Neural progenitor cell (in vitro differentiated cells): Measurements from ENCODE around the gene DACH1. TPM values are rescaled to one million over a fixed set of nuclear protein-coding genes. Genes with fewer than 3 reads are reported as not detected.

Source experiments
- DNase-seq: peaks from one replicate; pipeline ENCODE4 v3.0.0-alpha.2; 2016; ENCODE audit warnings: low spot score
- H2AFZ ChIP-seq: fragments of 200-600 bp; sonication (generic); replicated peaks from 2 replicates; pipeline ENCODE4 v1.6.1; 2016; ENCODE audit warnings: antibody characterized with exemption
- H3F3A ChIP-seq: fragments of 200-600 bp; sonication (generic); 2 replicates; pipeline ENCODE4 v1.6.1; 2016; ENCODE audit warnings: antibody characterized with exemption, low read depth
- H3K27ac ChIP-seq: fragments of 200-600 bp; sonication (generic); 2 replicates; pipeline ENCODE4 v1.5.1; 2016; ENCODE audit warnings: mild to moderate bottlenecking
- H3K27me3 ChIP-seq: fragments of 200-600 bp; sonication (generic); 2 replicates; pipeline ENCODE4 v1.6.1; 2016; ENCODE audit warnings: mild to moderate bottlenecking, moderate library complexity
- H3K36me3 ChIP-seq: fragments of 200-600 bp; sonication (generic); 2 replicates; pipeline ENCODE4 v1.5.1; 2016
- H3K4me1 ChIP-seq: fragments of 200-600 bp; sonication (generic); 2 replicates; pipeline ENCODE4 v1.6.1; 2016; ENCODE audit warnings: mixed run types
- H3K4me2 ChIP-seq: fragments of 200-600 bp; sonication (generic); 2 replicates; pipeline ENCODE4 v1.6.1; 2016
- H3K4me3 ChIP-seq: fragments of 200-600 bp; sonication (generic); 2 replicates; pipeline ENCODE4 v1.5.1; 2016
- H3K79me2 ChIP-seq: fragments of 200-600 bp; sonication (generic); 2 replicates; pipeline ENCODE4 v1.6.1; 2016; ENCODE audit warnings: low read depth
- H3K9ac ChIP-seq: fragments of 200-600 bp; sonication (generic); 2 replicates; pipeline ENCODE4 v1.6.1; 2016
- H3K9me3 ChIP-seq: fragments of 200-600 bp; sonication (generic); 2 replicates; pipeline ENCODE4 v1.5.1; 2016; ENCODE audit warnings: low read depth
- H4K20me1 ChIP-seq: fragments of 200-600 bp; sonication (generic); 2 replicates; pipeline ENCODE4 v1.6.1; 2016; ENCODE audit warnings: low read depth
- H3K27ac Mint-ChIP-seq: 3 replicates; pipeline ENCODE4 v1.8.0; 2021; ENCODE audit warnings: mixed read lengths
- H3K27me3 Mint-ChIP-seq: 2 replicates; pipeline ENCODE4 v1.8.0; 2022; ENCODE audit warnings: low read depth, mild to moderate bottlenecking, inconsistent platforms, moderate library complexity, mixed read lengths; ENCODE audit not compliant: insufficient read depth
- H3K36me3 Mint-ChIP-seq: 3 replicates; pipeline ENCODE4 v1.8.0; 2021; ENCODE audit warnings: mixed read lengths
- H3K4me1 Mint-ChIP-seq: 3 replicates; pipeline ENCODE4 v1.8.0; 2021; ENCODE audit warnings: mixed read lengths
- H3K4me3 Mint-ChIP-seq: 3 replicates; pipeline ENCODE4 v1.8.0; 2021; ENCODE audit warnings: mild to moderate bottlenecking, moderate library complexity, mixed read lengths
- H3K9me3 Mint-ChIP-seq: 3 replicates; pipeline ENCODE4 v1.8.0; 2020; ENCODE audit warnings: mixed read lengths
- EZH2 ChIP-seq: fragments of 200-600 bp; sonication (generic); IDR thresholded peaks from 2 replicates; pipeline ENCODE4 v1.6.1; 2017; ENCODE audit warnings: antibody characterized with exemption, mild to moderate bottlenecking, moderate library complexity
- EZH2phosphoT487 ChIP-seq: fragments of 200-600 bp; sonication (generic); IDR thresholded peaks from 2 replicates; pipeline ENCODE4 v1.6.1; 2017; ENCODE audit warnings: antibody characterized with exemption
- total RNA-seq: library from RNA; depleted of rRNA; stranded (reverse); fragments of >200 nt; gene quantifications from 2 replicates; pipeline ENCODE4 v1.2.3, GENCODE V29; 2015; ENCODE audit warnings: low replicate concordance
- TF ChIP-seq, protein P1 (sequence below): fragments of 200-600 bp; sonication (generic); IDR thresholded peaks from 2 replicates; pipeline ENCODE4 v1.5.1; 2017; ENCODE audit warnings: antibody characterized with exemption, mild to moderate bottlenecking

The DACH1 gene
- total RNA-seq, 1 donor from 2014 or later: 27.6 TPM

DNA sequence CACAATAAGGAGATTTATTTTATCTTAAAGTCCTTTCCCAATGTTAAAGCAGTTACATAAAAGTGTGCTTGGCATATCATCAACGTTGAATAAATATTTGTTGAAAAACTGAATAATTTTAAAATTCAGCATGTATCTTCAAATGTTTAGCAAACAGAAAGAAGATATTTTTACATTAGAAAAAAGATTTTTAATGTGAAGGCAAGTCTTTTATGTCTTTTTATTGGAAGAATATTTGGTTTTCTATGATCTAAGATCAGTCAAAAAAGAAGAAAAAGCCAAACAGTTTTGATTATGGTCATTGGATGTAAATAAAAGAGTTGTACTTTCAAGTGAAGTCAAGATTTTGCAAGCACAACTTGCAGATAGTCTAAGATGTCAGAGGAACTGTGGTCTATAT, 397.4 kb downstream of the DACH1 start:
- H3K27me3 Mint-ChIP-seq: no peaks in the 10 kb centered on the region

DNA sequence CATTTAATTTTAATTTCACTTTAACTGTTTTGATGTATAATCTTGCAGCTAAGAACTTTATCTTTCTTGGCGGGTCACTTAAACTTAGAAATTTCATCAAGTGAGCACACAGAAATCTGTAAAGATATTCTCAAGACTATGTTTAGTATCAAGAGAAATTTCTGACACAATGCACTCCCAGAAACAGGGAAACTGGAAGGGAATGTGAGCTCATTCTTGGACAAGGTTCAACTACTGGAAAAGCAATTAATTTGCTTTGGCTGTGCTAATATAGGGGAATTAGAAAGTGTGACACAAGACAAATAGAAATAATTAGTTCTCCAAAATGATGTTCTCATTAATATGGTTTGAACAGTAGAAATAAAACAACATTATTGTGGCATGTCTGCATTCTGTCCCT, 402.3 kb downstream of the DACH1 start:
- Mint-ChIP-seq H3K4me3 (no peak overlapping the region), H3K27me3 (no peaks in the 10 kb centered on the region), H3K4me1 (no peaks in the 10 kb centered on the region), H3K9me3 (no peaks in the 10 kb centered on the region), H3K27ac (no peak overlapping the region), H3K36me3 (peaks cover 9% of the 10 kb centered on the region)
- TF ChIP-seq, protein P1, sequence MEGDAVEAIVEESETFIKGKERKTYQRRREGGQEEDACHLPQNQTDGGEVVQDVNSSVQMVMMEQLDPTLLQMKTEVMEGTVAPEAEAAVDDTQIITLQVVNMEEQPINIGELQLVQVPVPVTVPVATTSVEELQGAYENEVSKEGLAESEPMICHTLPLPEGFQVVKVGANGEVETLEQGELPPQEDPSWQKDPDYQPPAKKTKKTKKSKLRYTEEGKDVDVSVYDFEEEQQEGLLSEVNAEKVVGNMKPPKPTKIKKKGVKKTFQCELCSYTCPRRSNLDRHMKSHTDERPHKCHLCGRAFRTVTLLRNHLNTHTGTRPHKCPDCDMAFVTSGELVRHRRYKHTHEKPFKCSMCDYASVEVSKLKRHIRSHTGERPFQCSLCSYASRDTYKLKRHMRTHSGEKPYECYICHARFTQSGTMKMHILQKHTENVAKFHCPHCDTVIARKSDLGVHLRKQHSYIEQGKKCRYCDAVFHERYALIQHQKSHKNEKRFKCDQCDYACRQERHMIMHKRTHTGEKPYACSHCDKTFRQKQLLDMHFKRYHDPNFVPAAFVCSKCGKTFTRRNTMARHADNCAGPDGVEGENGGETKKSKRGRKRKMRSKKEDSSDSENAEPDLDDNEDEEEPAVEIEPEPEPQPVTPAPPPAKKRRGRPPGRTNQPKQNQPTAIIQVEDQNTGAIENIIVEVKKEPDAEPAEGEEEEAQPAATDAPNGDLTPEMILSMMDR: no peak
- TF ChIP-seq EZH2 (no peak), EZH2phosphoT487 (no peak)
- DNase-seq: no peak
- no peaks in the 10 kb centered on the region for H3K27me3 ChIP-seq
- H3K79me2 ChIP-seq: no peaks in the 10 kb centered on the region
- no peak overlapping the region for H3K27ac ChIP-seq
- H3F3A ChIP-seq: no peaks in the 10 kb centered on the region
- no peak overlapping the region for H3K9ac ChIP-seq
- H3K9me3 ChIP-seq: no peaks in the 10 kb centered on the region
- no peak overlapping the region for H3K4me3 ChIP-seq
- H2AFZ ChIP-seq: no peak overlapping the region
- no peaks in the 10 kb centered on the region for H3K36me3 ChIP-seq
- no peak overlapping the region for H3K4me2 ChIP-seq
- no peaks in the 10 kb centered on the region for H4K20me1 ChIP-seq
- no peaks in the 10 kb centered on the region for H3K4me1 ChIP-seq

More for the DNA sequence above, 397.4 kb downstream of the DACH1 start:
- no peaks in the 10 kb centered on the region for H3F3A ChIP-seq
- no peak overlapping the region for H3K9ac ChIP-seq
- H2AFZ ChIP-seq: no peak overlapping the region
- no peaks in the 10 kb centered on the region for H3K4me1 ChIP-seq
- H3K27ac ChIP-seq: no peak overlapping the region
- Mint-ChIP-seq H3K9me3 (no peaks in the 10 kb centered on the region), H3K4me3 (no peak overlapping the region), H3K4me1 (no peaks in the 10 kb centered on the region), H3K36me3 (peaks cover 26% of the 10 kb centered on the region), H3K27ac (no peak overlapping the region)
- H3K79me2 ChIP-seq: no peaks in the 10 kb centered on the region
- DNase-seq: no peak
- TF ChIP-seq, protein P1: no peak
- no peaks in the 10 kb centered on the region for H3K36me3 ChIP-seq
- no peaks in the 10 kb centered on the region for H4K20me1 ChIP-seq
- no peak overlapping the region for H3K4me2 ChIP-seq
- H3K27me3 ChIP-seq: no peaks in the 10 kb centered on the region
- H3K4me3 ChIP-seq: no peak overlapping the region
- no peaks in the 10 kb centered on the region for H3K9me3 ChIP-seq

DNA sequence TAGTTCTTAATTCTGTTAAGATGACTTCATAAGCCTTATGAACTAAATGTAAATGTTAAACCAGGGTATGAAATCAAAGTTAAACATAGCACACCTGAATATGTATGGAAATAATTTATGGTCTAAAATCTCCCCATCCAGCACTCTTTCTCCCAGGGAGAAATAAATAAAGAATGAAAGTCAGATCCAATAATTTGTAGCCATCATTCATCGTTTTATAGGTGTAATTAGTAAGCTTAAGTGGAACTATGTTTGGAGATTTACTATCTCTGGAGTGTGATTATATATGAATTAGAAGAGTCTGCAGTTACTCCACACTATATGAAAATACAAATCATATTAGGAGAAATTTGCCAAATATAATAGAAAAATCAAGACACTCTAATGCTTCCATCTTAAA, 405.1 kb downstream of the DACH1 start:
- Mint-ChIP-seq H3K36me3 (peaks cover 9% of the 10 kb centered on the region), H3K9me3 (no peaks in the 10 kb centered on the region), H3K27me3 (no peaks in the 10 kb centered on the region), H3K4me3 (no peak overlapping the region), H3K27ac (no peak overlapping the region), H3K4me1 (no peaks in the 10 kb centered on the region)
- Histone ChIP-seq H3K4me2 (no peak overlapping the region), H2AFZ (no peak overlapping the region), H3K9me3 (no peaks in the 10 kb centered on the region), H3K9ac (no peak overlapping the region), H3K36me3 (no peaks in the 10 kb centered on the region), H3K27ac (no peak overlapping the region), H3K4me1 (no peaks in the 10 kb centered on the region), H4K20me1 (no peaks in the 10 kb centered on the region), H3K4me3 (no peak overlapping the region), H3F3A (no peaks in the 10 kb centered on the region), H3K79me2 (no peaks in the 10 kb centered on the region), H3K27me3 (no peaks in the 10 kb centered on the region)
- TF ChIP-seq EZH2 (no peak), EZH2phosphoT487 (no peak)
- TF ChIP-seq, protein P1: no peak
- DNase-seq: no peak

DNA sequence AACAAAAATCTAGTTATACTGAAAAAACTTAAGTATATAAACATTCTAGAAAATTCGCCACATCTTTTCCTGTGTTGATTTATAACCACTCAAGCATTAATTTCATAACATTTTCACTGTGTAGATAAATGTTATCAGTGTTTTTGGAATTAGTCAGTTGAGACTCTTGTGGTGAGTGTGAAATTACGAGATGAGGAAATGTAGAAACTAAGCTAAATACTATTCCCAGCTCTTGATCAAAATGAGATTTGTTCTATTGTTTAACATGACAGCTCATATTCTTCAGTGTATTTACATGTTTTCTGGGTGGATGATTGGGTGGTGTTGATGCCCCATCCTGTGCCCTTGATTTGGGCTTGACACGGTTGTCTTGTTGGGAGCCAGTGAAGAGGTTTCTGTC, 406.8 kb downstream of the DACH1 start:
- Histone ChIP-seq H3K27me3 (no peaks in the 10 kb centered on the region), H2AFZ (no peak overlapping the region), H3F3A (no peaks in the 10 kb centered on the region), H3K9ac (no peak overlapping the region), H3K4me3 (no peak overlapping the region), H3K79me2 (no peaks in the 10 kb centered on the region), H3K4me2 (no peak overlapping the region), H3K36me3 (no peaks in the 10 kb centered on the region), H3K4me1 (no peaks in the 10 kb centered on the region), H4K20me1 (no peaks in the 10 kb centered on the region), H3K27ac (no peak overlapping the region), H3K9me3 (no peaks in the 10 kb centered on the region)
- Mint-ChIP-seq H3K36me3 (peaks cover 5% of the 10 kb centered on the region), H3K9me3 (no peaks in the 10 kb centered on the region), H3K4me1 (no peaks in the 10 kb centered on the region), H3K4me3 (no peak overlapping the region), H3K27ac (no peak overlapping the region), H3K27me3 (no peaks in the 10 kb centered on the region)
- TF ChIP-seq EZH2phosphoT487: no peak
- TF ChIP-seq EZH2: no peak
- TF ChIP-seq, protein P1: no peak
- no peak for DNase-seq
